ENCODE results near the gene CACNG1. TPM values are rescaled to one million over a fixed set of nuclear protein-coding genes. Genes with fewer than 3 reads are reported as not detected.

The CACNG1 gene
- total and polyA plus RNA-seq, 4 donors: not detected

DNA sequence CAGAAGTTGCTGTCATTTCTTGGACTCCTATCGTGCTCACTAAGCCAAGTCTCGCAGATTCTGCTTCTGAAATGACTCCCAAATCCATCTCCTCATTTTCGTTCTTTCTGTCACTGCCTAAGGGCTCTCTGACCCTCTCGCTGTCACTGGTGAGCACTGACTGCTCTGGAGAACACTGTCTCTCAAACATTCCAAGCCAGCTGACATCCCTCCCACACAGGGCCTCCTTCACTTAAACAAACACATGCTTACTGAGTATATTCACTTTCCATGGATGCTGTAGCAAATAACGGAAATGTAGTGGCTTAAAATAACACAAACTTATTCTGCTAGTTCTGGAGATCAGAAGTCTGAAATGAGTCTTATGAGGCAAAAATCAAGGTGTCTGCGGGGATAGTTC, 18.8 kb downstream of the CACNG1 start:
- 94% methylated on average over 6 of the region's 6 CpGs for WGBS
- no peaks in the 10 kb centered on the region for H3K36me3 ChIP-seq (ENCODE audit: control insufficient read depth in 4 of 4, insufficient read depth in 3 of 4, low read depth in 1 of 4, low read length in 3 of 4)
- no peak for DNase-seq (ENCODE audit: low spot score)
- no peaks in the 10 kb centered on the region for H3K27me3 ChIP-seq (ENCODE audit: control insufficient read depth in 4 of 4, insufficient read depth in 4 of 4, low read length in 3 of 4)
- no peak overlapping the region for H3K27ac ChIP-seq (ENCODE audit: low read depth in 1 of 2, low read length in 2 of 2)
- no peaks in the 10 kb centered on the region for H3K9me3 ChIP-seq (ENCODE audit: control insufficient read depth in 4 of 4, low read length in 3 of 4)
- TF ChIP-seq NR2F2 (IDR thresholded peaks at IDR 0.05) (no peak), TAF1 (conservative IDR thresholded peaks at IDR 0.05) (no peak), EGR1 (IDR thresholded peaks at IDR 0.05; ENCODE audit: low read depth in 2 of 2) (no peak), ZBTB33 (IDR thresholded peaks at IDR 0.05) (no peak), HNF4A (conservative IDR thresholded peaks at IDR 0.05) (no peak), JUND (IDR thresholded peaks at IDR 0.05) (no peak), RXRA (IDR thresholded peaks at IDR 0.05) (no peak), FOXA1 (IDR thresholded peaks at IDR 0.05) (no peak), SP1 (IDR thresholded peaks at IDR 0.05) (no peak), REST (IDR thresholded peaks at IDR 0.05) (no peak), YY1 (IDR thresholded peaks at IDR 0.05) (no peak), HNF4G (IDR thresholded peaks at IDR 0.05) (no peak), RAD21 (IDR thresholded peaks at IDR 0.05) (no peak), GABPA (IDR thresholded peaks at IDR 0.05 in 1 of 2, conservative IDR thresholded peaks at IDR 0.05 in 1 of 2) (no peak), ATF3 (IDR thresholded peaks at IDR 0.05) (no peak), FOXA2 (IDR thresholded peaks at IDR 0.05) (no peak)
- TF ChIP-seq, protein P1, sequence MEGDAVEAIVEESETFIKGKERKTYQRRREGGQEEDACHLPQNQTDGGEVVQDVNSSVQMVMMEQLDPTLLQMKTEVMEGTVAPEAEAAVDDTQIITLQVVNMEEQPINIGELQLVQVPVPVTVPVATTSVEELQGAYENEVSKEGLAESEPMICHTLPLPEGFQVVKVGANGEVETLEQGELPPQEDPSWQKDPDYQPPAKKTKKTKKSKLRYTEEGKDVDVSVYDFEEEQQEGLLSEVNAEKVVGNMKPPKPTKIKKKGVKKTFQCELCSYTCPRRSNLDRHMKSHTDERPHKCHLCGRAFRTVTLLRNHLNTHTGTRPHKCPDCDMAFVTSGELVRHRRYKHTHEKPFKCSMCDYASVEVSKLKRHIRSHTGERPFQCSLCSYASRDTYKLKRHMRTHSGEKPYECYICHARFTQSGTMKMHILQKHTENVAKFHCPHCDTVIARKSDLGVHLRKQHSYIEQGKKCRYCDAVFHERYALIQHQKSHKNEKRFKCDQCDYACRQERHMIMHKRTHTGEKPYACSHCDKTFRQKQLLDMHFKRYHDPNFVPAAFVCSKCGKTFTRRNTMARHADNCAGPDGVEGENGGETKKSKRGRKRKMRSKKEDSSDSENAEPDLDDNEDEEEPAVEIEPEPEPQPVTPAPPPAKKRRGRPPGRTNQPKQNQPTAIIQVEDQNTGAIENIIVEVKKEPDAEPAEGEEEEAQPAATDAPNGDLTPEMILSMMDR (IDR thresholded peaks at IDR 0.05; ENCODE audit: low read depth, low read length, missing input control): no peak
- TF ChIP-seq, protein P2, sequence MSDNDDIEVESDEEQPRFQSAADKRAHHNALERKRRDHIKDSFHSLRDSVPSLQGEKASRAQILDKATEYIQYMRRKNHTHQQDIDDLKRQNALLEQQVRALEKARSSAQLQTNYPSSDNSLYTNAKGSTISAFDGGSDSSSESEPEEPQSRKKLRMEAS (IDR thresholded peaks at IDR 0.05): no peak
- H3K4me3 ChIP-seq (ENCODE audit: low read depth in 1 of 3, low read length in 3 of 3): no peak overlapping the region
- peaks cover 0 to 3% (median 0%) of the 10 kb centered on the region in 4 donors for H3K4me1 ChIP-seq (ENCODE audit: control insufficient read depth in 4 of 4, insufficient read depth in 4 of 4, low read length in 3 of 4)
- H3K9ac ChIP-seq (ENCODE audit: low read depth in 1 of 2, low read length in 2 of 2): no peak overlapping the region

Measured in liver (tissue), 9 donors.